Muscle layer of colon (tissue), 2 donors: Measurements from ENCODE around the gene CD300H.
"Not testable (repeated sequence)": the region's sequence is repeated elsewhere in the genome, so short reads cannot be mapped to it uniquely, and the experiment has no call there.

Source experiments
- H3K27ac ChIP-seq: one replicate; pipeline ENCODE4 v1.7.0; 2013; ENCODE audit warnings: low read depth, mild to moderate bottlenecking, low read length, moderate library complexity
- H3K27me3 ChIP-seq, 2 donors: one replicate each; pipeline ENCODE4 v1.7.0; 2013; ENCODE audit warnings: low read length in 2 of 2, mild to moderate bottlenecking in 2 of 2; ENCODE audit not compliant: insufficient read depth in 2 of 2, control insufficient read depth in 1 of 2
- H3K36me3 ChIP-seq: one replicate; pipeline ENCODE4 v1.7.0; 2013; ENCODE audit warnings: mild to moderate bottlenecking, low read length; ENCODE audit not compliant: insufficient read depth
- H3K4me1 ChIP-seq: one replicate; pipeline ENCODE4 v1.7.0; 2013; ENCODE audit warnings: mild to moderate bottlenecking, low read length; ENCODE audit not compliant: insufficient read depth
- H3K4me3 ChIP-seq, 2 donors: one replicate each; pipeline ENCODE4 v1.7.0; 2013; ENCODE audit warnings: low read length in 2 of 2, low read depth in 1 of 2, mild to moderate bottlenecking in 1 of 2, moderate library complexity in 1 of 2
- H3K9ac ChIP-seq: one replicate; pipeline ENCODE4 v1.7.0; 2013; ENCODE audit warnings: low read length
- H3K9me3 ChIP-seq: one replicate; pipeline ENCODE4 v1.7.0; 2013; ENCODE audit warnings: mild to moderate bottlenecking, low read length
- donor health status: abdominal sarcoma.
- donor health status: Adenocarcinoma of cecum.

CD300H gene

DNA sequence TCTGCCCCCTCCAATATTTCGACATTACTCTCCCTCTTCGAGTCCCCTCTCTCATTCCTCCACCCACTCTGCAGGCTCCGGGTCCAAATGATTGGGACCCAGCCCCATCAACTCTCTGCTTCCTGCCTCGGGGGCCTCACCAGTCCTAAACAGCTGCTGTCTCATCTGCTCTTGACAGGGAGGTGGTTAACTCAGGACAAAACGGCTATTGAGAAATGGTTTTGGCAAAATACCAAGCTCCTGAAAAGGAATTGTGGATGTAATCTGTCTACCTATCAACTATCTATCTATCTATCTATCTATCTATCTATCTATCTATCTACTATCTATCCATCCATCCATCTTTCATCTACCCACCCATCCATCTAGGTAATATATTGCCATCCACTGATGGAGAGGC is 2.2 kb downstream of the CD300H start:
- Histone ChIP-seq H3K9ac (no peak overlapping the region), H3K9me3 (no peaks in the 10 kb centered on the region), H3K4me1 (no peaks in the 10 kb centered on the region), H3K27ac (no peak overlapping the region), H3K4me3 (no peak overlapping the region), H3K36me3 (no peaks in the 10 kb centered on the region), H3K27me3 (no peaks in the 10 kb centered on the region)

DNA sequence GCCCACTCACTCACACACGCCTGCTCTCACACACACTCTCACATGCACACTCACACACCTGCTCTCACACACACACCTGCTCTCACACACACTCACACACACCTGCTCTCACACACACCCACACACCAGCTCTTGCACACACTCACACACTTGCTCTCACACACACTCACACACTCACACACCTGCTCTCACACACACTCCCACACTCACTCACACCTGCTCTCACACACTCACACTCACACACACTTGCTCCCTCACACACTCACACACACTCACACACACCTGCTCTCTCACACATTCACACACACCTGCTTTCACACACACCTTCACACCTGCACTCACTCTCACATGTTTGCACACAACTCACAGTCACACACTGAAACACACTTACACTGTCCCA is 4.0 kb downstream of the CD300H start:
- H3K27ac ChIP-seq = no peak overlapping the region
- no peak overlapping the region for H3K4me3 ChIP-seq
- H3K27me3 ChIP-seq = no peaks in the 10 kb centered on the region
- H3K9me3 ChIP-seq = no peaks in the 10 kb centered on the region
- H3K9ac ChIP-seq = no peak overlapping the region
- no peaks in the 10 kb centered on the region for H3K36me3 ChIP-seq
- no peaks in the 10 kb centered on the region for H3K4me1 ChIP-seq

- H3K4me1 ChIP-seq = no peaks in the 10 kb centered on the region
- no peaks in the 10 kb centered on the region for H3K9me3 ChIP-seq
- H3K27me3 ChIP-seq = no peaks in the 10 kb centered on the region
- no peaks in the 10 kb centered on the region for H3K36me3 ChIP-seq
- no peak overlapping the region for H3K27ac ChIP-seq
- H3K4me3 ChIP-seq = no peak overlapping the region
- H3K9ac ChIP-seq = no peak overlapping the region
These were observed 5.7 kb downstream of the CD300H start for GRCh38 chr17:74561586-74561985.

DNA sequence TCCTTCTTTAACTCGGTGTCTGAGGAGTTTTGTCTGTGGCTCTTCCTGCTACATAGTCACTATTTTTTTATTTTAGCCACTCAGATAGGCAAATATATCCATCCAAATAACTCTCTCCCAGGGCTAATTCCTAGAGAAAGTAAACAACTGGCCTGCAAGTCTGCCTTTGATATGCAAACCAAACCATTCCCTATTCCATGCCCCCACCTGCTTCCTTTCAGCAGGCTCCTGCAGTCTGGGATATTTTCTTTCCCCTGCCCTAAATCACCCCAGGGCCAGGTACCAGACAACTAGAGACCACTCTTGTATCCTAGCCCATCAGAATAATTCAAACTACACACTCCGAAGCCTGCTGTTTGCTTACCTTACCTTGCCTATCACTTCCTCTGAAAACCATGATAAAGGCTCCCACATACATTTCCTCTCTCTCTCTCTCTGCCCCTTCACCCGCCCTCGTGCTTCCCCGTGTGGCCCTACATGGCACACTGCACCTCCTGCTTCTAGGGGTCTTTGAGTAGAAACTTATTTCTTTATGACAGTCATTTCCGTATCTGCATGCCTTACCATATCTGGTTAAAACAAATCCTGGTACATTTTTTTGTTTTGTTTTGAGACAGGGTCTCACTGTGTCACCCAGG is 8.3 kb downstream of the CD300H start:
- no peak overlapping the region for H3K9ac ChIP-seq
- no peak overlapping the region for H3K4me3 ChIP-seq
- H3K36me3 ChIP-seq = no peaks in the 10 kb centered on the region
- no peaks in the 10 kb centered on the region for H3K9me3 ChIP-seq
- no peaks in the 10 kb centered on the region for H3K4me1 ChIP-seq
- H3K27ac ChIP-seq = no peak overlapping the region
- H3K27me3 ChIP-seq = no peaks in the 10 kb centered on the region

- H3K4me3 ChIP-seq, H3K9me3 ChIP-seq, H3K9ac ChIP-seq, H3K27me3 ChIP-seq, H3K36me3 ChIP-seq, H3K4me1 ChIP-seq, H3K27ac ChIP-seq: not testable (repeated sequence)
These were observed 8.9 kb downstream of the CD300H start for GRCh38 chr17:74558402-74558801.

DNA sequence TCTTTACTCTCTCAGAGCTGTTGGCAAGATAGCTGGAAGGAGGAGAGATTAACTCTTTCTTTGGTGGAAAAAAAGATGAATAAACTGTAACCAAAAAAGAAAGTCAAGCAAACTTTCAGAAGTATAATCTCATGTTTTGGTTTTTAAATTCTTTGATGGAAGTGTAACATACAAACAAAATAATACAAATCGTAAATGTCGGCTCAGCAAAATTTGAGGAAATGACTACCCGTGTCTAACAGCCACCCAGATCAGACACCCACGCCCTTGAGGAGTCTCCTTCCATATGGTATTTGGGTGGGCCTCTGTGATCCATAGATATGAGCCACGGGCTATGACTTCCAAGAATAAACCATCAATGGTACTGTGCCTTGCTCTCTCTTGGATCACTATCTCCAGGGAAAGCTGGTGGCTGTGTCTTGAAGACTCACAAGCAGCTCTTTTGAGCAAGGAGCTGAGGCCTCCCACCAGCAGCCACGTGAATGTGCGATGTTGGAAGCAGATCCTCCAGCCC is 11.8 kb downstream of the CD300H start:
- no peaks in the 10 kb centered on the region for H3K27me3 ChIP-seq
- H3K27ac ChIP-seq = no peak overlapping the region
- H3K9ac ChIP-seq = no peak overlapping the region
- H3K4me3 ChIP-seq = no peak overlapping the region
- H3K4me1 ChIP-seq = no peaks in the 10 kb centered on the region
- no peaks in the 10 kb centered on the region for H3K9me3 ChIP-seq
- H3K36me3 ChIP-seq = no peaks in the 10 kb centered on the region

GRCh38 chr17:74554909-74555308 is 12.4 kb downstream of the CD300H start:
- H3K27ac ChIP-seq = no peak overlapping the region
- no peaks in the 10 kb centered on the region for H3K9me3 ChIP-seq
- H3K27me3 ChIP-seq = no peaks in the 10 kb centered on the region
- no peaks in the 10 kb centered on the region for H3K36me3 ChIP-seq
- no peak overlapping the region for H3K4me3 ChIP-seq
- H3K4me1 ChIP-seq = no peaks in the 10 kb centered on the region
- no peak overlapping the region for H3K9ac ChIP-seq

- Histone ChIP-seq H3K9me3 (no peaks in the 10 kb centered on the region), H3K27ac (no peak overlapping the region), H3K4me3 (no peak overlapping the region), H3K4me1 (no peaks in the 10 kb centered on the region), H3K9ac (no peak overlapping the region), H3K36me3 (no peaks in the 10 kb centered on the region), H3K27me3 (no peaks in the 10 kb centered on the region)
These were observed 15.3 kb downstream of the CD300H start for GRCh38 chr17:74552037-74552436.

GRCh38 chr17:74550602-74551001 is 16.7 kb downstream of the CD300H start:
- H3K4me1 ChIP-seq = no peaks in the 10 kb centered on the region
- no peaks in the 10 kb centered on the region for H3K36me3 ChIP-seq
- no peaks in the 10 kb centered on the region for H3K27me3 ChIP-seq
- no peak overlapping the region for H3K9ac ChIP-seq
- H3K4me3 ChIP-seq = no peak overlapping the region
- no peak overlapping the region for H3K27ac ChIP-seq
- H3K9me3 ChIP-seq = no peaks in the 10 kb centered on the region

DNA sequence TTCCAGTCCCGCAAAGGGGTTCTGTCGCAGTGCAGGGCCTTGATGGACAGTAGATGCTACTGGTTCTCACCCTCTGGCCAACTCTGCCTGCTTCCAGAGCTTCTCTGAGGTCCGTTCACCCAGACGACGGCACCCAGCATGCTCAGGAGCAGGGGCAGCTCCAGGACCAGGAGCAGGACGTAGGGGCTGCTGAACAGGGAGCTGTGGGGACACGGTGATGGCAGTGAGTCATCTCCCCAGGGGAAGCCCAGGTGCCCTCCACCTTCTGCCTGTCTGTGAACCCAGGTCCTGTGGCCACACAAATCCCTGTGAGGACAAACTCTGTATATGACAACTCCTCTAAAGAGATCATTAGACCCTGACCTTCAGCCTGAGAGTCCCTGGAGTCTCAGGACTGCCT is 18.0 kb downstream of the CD300H start:
- H3K4me1 ChIP-seq = no peaks in the 10 kb centered on the region
- no peak overlapping the region for H3K27ac ChIP-seq
- H3K36me3 ChIP-seq = no peaks in the 10 kb centered on the region
- no peaks in the 10 kb centered on the region for H3K9me3 ChIP-seq
- H3K4me3 ChIP-seq = no peak overlapping the region
- H3K9ac ChIP-seq = no peak overlapping the region
- H3K27me3 ChIP-seq = no peaks in the 10 kb centered on the region

DNA sequence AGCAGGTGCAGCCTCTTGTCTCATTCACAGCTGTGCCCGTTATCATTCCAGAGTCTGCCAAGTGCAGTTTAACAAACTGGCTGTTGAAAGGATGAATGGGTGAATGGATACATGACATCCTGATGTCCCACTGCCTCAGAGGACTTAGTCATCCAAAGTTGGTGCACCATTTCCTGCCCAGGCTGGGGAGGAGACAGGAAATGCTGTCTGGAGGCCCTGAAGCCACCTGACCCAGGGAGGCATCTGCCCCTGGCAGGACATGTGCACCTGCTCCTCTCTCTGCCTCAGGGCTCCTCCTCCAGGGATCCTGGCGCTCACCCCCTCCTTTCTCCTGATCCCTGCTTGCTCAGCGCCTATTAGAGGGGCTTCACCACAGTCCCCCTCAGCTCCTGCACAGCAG is 19.6 kb downstream of the CD300H start:
- no peaks in the 10 kb centered on the region for H3K36me3 ChIP-seq
- no peaks in the 10 kb centered on the region for H3K27me3 ChIP-seq
- H3K9me3 ChIP-seq = no peaks in the 10 kb centered on the region
- H3K4me3 ChIP-seq = no peak overlapping the region
- no peaks in the 10 kb centered on the region for H3K4me1 ChIP-seq
- no peak overlapping the region for H3K27ac ChIP-seq
- no peak overlapping the region for H3K9ac ChIP-seq

DNA sequence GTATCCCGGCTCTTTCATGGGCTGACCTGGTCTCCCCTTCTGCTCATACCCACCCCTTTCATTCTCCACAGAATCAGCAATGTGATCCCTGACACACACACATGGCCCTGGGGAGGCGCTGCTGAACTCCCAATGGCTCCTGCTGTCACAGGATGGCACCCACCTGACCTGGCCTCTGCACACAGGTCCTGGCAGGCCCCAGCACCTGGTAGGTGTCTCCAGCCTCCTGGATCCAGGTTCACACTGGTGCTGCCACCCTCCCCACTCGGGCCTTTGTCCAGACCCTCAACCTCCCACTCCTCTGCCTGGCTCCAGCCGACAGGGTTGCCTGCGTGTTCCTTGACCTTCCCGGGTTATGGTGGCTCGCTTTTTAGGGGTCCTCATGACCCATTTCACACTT is 20.0 kb downstream of the CD300H start:
- H3K9ac ChIP-seq = no peak overlapping the region
- H3K9me3 ChIP-seq = no peaks in the 10 kb centered on the region
- H3K27ac ChIP-seq = no peak overlapping the region
- no peaks in the 10 kb centered on the region for H3K36me3 ChIP-seq
- no peak overlapping the region for H3K4me3 ChIP-seq
- no peaks in the 10 kb centered on the region for H3K4me1 ChIP-seq
- H3K27me3 ChIP-seq = no peaks in the 10 kb centered on the region
